Measurements from ENCODE around the gene TMEM215. TPM values are rescaled to one million over a fixed set of nuclear protein-coding genes. Genes with fewer than 3 reads are reported as not detected.

The TMEM215 gene
- total and polyA plus RNA-seq, 2 experiments from 2014 or later: 0.79 to 1.2 TPM

DNA sequence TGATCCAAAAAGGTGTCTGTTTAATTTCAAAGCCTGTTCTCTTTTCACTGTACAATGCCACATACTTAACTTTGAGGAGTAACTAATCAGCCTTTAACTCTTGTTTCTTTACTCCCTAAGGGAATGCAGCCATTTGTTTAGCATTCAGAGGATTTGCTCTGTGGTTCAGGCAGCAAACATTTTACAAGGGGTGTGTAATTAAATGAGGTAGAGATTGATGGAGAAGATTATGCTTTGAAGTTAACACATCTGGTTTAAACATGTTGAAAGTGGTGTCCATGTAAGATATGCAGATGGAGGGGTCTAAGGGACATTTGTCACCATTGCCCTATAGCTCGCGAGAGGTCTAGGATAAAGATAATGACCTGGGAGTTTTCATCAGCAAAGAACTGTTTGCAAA, 41.9 kb downstream of the TMEM215 start:
- no peaks in the 10 kb centered on the region for H3K27me3 Mint-ChIP-seq (ENCODE audit: insufficient read depth, low read depth, poor library complexity)
- H3K4me3 ChIP-seq: no peak overlapping the region

More for the DNA sequence above, 41.9 kb downstream of the TMEM215 start:
- Mint-ChIP-seq H3K4me3 (no peak overlapping the region), H3K27ac (no peak overlapping the region), H3K4me1 (peaks cover 23% of the 10 kb centered on the region), H3K36me3 (ENCODE audit: low read depth) (peaks cover 2% of the 10 kb centered on the region; the same call in 2 of the 3 replicates), H3K9me3 (peaks cover 6% of the 10 kb centered on the region; the same call in 2 of the 3 replicates)
- Histone ChIP-seq H3K4me2 (no peak overlapping the region), H3K4me1 (ENCODE audit: insufficient read depth) (peaks cover 29% of the 10 kb centered on the region), H4K20me1 (replicated peaks; ENCODE audit: insufficient read depth) (no peaks in the 10 kb centered on the region), H3K36me3 (ENCODE audit: insufficient read depth) (no peaks in the 10 kb centered on the region), H3K79me2 (replicated peaks; ENCODE audit: insufficient read depth) (no peaks in the 10 kb centered on the region), H3K27me3 (ENCODE audit: insufficient read depth) (no peaks in the 10 kb centered on the region), H3K9me2 (ENCODE audit: insufficient read depth) (peaks cover 22% of the 10 kb centered on the region), H3F3A (replicated peaks; ENCODE audit: low read depth) (no peaks in the 10 kb centered on the region), H3K27ac (ENCODE audit: low read depth) (no peak overlapping the region), H2AFZ (no peak overlapping the region)
- TF ChIP-seq NANOG (IDR thresholded peaks at IDR 0.05; ENCODE audit: borderline replicate concordance) (no peak), CREB1 (CRISPR knock-in tag; IDR thresholded peaks at IDR 0.05; ENCODE audit: low read depth) (no peak), JUNB (IDR thresholded peaks at IDR 0.05; ENCODE audit: unreplicated experiment) (no peak), POLR2AphosphoS5 (IDR thresholded peaks at IDR 0.05; ENCODE audit: low read depth) (no peak)
- TF ChIP-seq, protein P1, sequence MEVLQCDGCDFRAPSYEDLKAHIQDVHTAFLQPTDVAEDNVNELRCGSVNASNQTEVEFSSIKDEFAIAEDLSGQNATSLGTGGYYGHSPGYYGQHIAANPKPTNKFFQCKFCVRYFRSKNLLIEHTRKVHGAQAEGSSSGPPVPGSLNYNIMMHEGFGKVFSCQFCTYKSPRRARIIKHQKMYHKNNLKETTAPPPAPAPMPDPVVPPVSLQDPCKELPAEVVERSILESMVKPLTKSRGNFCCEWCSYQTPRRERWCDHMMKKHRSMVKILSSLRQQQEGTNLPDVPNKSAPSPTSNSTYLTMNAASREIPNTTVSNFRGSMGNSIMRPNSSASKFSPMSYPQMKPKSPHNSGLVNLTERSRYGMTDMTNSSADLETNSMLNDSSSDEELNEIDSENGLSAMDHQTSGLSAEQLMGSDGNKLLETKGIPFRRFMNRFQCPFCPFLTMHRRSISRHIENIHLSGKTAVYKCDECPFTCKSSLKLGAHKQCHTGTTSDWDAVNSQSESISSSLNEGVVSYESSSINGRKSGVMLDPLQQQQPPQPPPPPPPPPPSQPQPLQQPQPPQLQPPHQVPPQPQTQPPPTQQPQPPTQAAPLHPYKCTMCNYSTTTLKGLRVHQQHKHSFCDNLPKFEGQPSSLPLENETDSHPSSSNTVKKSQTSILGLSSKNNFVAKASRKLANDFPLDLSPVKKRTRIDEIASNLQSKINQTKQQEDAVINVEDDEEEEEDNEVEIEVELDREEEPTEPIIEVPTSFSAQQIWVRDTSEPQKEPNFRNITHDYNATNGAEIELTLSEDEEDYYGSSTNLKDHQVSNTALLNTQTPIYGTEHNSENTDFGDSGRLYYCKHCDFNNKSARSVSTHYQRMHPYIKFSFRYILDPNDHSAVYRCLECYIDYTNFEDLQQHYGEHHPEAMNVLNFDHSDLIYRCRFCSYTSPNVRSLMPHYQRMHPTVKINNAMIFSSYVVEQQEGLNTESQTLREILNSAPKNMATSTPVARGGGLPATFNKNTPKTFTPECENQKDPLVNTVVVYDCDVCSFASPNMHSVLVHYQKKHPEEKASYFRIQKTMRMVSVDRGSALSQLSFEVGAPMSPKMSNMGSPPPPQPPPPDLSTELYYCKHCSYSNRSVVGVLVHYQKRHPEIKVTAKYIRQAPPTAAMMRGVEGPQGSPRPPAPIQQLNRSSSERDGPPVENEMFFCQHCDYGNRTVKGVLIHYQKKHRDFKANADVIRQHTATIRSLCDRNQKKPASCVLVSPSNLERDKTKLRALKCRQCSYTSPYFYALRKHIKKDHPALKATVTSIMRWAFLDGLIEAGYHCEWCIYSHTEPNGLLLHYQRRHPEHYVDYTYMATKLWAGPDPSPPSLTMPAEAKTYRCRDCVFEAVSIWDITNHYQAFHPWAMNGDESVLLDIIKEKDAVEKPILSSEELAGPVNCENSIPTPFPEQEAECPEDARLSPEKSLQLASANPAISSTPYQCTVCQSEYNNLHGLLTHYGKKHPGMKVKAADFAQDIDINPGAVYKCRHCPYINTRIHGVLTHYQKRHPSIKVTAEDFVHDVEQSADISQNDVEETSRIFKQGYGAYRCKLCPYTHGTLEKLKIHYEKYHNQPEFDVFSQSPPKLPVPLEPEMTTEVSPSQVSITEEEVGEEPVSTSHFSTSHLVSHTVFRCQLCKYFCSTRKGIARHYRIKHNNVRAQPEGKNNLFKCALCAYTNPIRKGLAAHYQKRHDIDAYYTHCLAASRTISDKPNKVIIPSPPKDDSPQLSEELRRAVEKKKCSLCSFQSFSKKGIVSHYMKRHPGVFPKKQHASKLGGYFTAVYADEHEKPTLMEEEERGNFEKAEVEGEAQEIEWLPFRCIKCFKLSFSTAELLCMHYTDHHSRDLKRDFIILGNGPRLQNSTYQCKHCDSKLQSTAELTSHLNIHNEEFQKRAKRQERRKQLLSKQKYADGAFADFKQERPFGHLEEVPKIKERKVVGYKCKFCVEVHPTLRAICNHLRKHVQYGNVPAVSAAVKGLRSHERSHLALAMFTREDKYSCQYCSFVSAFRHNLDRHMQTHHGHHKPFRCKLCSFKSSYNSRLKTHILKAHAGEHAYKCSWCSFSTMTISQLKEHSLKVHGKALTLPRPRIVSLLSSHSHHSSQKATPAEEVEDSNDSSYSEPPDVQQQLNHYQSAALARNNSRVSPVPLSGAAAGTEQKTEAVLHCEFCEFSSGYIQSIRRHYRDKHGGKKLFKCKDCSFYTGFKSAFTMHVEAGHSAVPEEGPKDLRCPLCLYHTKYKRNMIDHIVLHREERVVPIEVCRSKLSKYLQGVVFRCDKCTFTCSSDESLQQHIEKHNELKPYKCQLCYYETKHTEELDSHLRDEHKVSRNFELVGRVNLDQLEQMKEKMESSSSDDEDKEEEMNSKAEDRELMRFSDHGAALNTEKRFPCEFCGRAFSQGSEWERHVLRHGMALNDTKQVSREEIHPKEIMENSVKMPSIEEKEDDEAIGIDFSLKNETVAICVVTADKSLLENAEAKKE (CRISPR knock-in tag; IDR thresholded peaks at IDR 0.05): no peak
- TF ChIP-seq, protein P2, sequence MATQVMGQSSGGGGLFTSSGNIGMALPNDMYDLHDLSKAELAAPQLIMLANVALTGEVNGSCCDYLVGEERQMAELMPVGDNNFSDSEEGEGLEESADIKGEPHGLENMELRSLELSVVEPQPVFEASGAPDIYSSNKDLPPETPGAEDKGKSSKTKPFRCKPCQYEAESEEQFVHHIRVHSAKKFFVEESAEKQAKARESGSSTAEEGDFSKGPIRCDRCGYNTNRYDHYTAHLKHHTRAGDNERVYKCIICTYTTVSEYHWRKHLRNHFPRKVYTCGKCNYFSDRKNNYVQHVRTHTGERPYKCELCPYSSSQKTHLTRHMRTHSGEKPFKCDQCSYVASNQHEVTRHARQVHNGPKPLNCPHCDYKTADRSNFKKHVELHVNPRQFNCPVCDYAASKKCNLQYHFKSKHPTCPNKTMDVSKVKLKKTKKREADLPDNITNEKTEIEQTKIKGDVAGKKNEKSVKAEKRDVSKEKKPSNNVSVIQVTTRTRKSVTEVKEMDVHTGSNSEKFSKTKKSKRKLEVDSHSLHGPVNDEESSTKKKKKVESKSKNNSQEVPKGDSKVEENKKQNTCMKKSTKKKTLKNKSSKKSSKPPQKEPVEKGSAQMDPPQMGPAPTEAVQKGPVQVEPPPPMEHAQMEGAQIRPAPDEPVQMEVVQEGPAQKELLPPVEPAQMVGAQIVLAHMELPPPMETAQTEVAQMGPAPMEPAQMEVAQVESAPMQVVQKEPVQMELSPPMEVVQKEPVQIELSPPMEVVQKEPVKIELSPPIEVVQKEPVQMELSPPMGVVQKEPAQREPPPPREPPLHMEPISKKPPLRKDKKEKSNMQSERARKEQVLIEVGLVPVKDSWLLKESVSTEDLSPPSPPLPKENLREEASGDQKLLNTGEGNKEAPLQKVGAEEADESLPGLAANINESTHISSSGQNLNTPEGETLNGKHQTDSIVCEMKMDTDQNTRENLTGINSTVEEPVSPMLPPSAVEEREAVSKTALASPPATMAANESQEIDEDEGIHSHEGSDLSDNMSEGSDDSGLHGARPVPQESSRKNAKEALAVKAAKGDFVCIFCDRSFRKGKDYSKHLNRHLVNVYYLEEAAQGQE (IDR thresholded peaks at IDR 0.05; ENCODE audit: unreplicated experiment): no peak
- TF ChIP-seq, protein P3, sequence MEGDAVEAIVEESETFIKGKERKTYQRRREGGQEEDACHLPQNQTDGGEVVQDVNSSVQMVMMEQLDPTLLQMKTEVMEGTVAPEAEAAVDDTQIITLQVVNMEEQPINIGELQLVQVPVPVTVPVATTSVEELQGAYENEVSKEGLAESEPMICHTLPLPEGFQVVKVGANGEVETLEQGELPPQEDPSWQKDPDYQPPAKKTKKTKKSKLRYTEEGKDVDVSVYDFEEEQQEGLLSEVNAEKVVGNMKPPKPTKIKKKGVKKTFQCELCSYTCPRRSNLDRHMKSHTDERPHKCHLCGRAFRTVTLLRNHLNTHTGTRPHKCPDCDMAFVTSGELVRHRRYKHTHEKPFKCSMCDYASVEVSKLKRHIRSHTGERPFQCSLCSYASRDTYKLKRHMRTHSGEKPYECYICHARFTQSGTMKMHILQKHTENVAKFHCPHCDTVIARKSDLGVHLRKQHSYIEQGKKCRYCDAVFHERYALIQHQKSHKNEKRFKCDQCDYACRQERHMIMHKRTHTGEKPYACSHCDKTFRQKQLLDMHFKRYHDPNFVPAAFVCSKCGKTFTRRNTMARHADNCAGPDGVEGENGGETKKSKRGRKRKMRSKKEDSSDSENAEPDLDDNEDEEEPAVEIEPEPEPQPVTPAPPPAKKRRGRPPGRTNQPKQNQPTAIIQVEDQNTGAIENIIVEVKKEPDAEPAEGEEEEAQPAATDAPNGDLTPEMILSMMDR (conservative IDR thresholded peaks at IDR 0.05; ENCODE audit: low read depth in 2 of 2): no peak
- DNase-seq (ENCODE audit: low spot score): no peak
- no peak for ATAC-seq

Data from GM23338 (cell line).